Esophagus squamous epithelium (tissue), 5 donors: ENCODE measurements around the gene PTPN20. TPM values are rescaled to one million over a fixed set of nuclear protein-coding genes. Genes with fewer than 3 reads are reported as not detected.
"Not testable (repeated sequence)": the region's sequence is repeated elsewhere in the genome, so short reads cannot be mapped to it uniquely, and the experiment has no call there.

Experiments
- DNase-seq: peaks from one replicate; lab custom pipeline; 2025; lab: John Stamatoyannopoulos, UW
- H3K27ac ChIP-seq, 4 donors: fragments of 200-600 bp; sonication (generic); one replicate each; pipeline ENCODE4 v1.5.1; 2016 to 2019; ENCODE audit warnings: mild to moderate bottlenecking in 1 of 4
- H3K27me3 ChIP-seq, 4 donors: fragments of 200-600 bp; sonication (generic); 1 replicate in 3 of 4; 2 replicates in 1 of 4; pipeline versions ENCODE4 v1.5.1 to v1.6.0; 2017 to 2021; ENCODE audit warnings: antibody characterized with exemption in 1 of 4
- H3K36me3 ChIP-seq, 3 donors: fragments of 200-600 bp; sonication (generic); one replicate each; pipeline ENCODE4 v1.5.1; 2016 to 2019
- H3K4me1 ChIP-seq, 3 donors: fragments of 200-600 bp; sonication (generic); one replicate each; pipeline ENCODE4 v1.5.1; 2017 to 2019
- H3K4me3 ChIP-seq, 4 donors: fragments of 200-600 bp; sonication (generic); 1 replicate in 3 of 4; 2 replicates in 1 of 4; pipeline ENCODE4 v1.5.1; 2016 to 2019; ENCODE audit warnings: mild to moderate bottlenecking in 2 of 4, moderate library complexity in 1 of 4
- H3K9me3 ChIP-seq, 3 donors: fragments of 200-600 bp; sonication (generic); one replicate each; pipeline ENCODE4 v1.5.1; 2016 to 2019
- WGBS, 2 donors: methylation state at CpG; one replicate each; pipeline ENCODE4 v1.1.5; 2018; 5-methylcytosine and 5-hydroxymethylcytosine counted together
- intact Hi-C: fragments of 100-400 bp; cut with DNase I; formaldehyde crosslinking; loops from one replicate; pipeline ENCODE4 v1.15.0; 2022
- total RNA-seq, 4 donors: library from RNA; depleted of rRNA; stranded (reverse); fragments of >200 nt; gene quantifications; one replicate each; pipeline ENCODE4 v1.1.0, GENCODE V29; 2016
- donor health status: DM: yes; HTN: yes; CAD: no.

Gene PTPN20
- total RNA-seq, 4 donors from 2014 or later: 1.8 to 7.5 (median 5.0) TPM

GRCh38 chr10:46907185-46908117 lies 3.8 kb upstream of the PTPN20 start:
- DNase-seq, H3K27ac ChIP-seq, H3K4me1 ChIP-seq, intact Hi-C loops, H3K9me3 ChIP-seq, H3K27me3 ChIP-seq, H3K36me3 ChIP-seq, H3K4me3 ChIP-seq: not testable (repeated sequence)
- WGBS, 2 donors: 20% methylated on average over 1 of the region's 10 CpGs; no CpG with 5 or more reads in 1 of the 2 donors

GRCh38 chr10:46922498-46922897 lies 11.3 kb downstream of the PTPN20 start:
- intact Hi-C loops, H3K4me1 ChIP-seq, H3K9me3 ChIP-seq, H3K27ac ChIP-seq, H3K4me3 ChIP-seq, DNase-seq, H3K36me3 ChIP-seq, H3K27me3 ChIP-seq: not testable (repeated sequence)
- 20% methylated on average over 1 of the region's 2 CpGs; no CpG with 5 or more reads in 1 of the 2 donors for WGBS, 2 donors

- H3K36me3 ChIP-seq, H3K27ac ChIP-seq, intact Hi-C loops, H3K4me1 ChIP-seq, H3K4me3 ChIP-seq, DNase-seq, H3K9me3 ChIP-seq, H3K27me3 ChIP-seq: not testable (repeated sequence)
- no CpG with 5 or more reads among the region's 2 CpGs for WGBS, 2 donors
Observed at GRCh38 chr10:46925156-46925555, 13.9 kb downstream of the PTPN20 start.

GRCh38 chr10:46925853-46926252 lies 14.6 kb downstream of the PTPN20 start:
- H3K9me3 ChIP-seq, DNase-seq, H3K27me3 ChIP-seq, H3K36me3 ChIP-seq, intact Hi-C loops, H3K4me3 ChIP-seq, H3K27ac ChIP-seq, H3K4me1 ChIP-seq: not testable (repeated sequence)
- no CpG with 5 or more reads among the region's 2 CpGs for WGBS, 2 donors

- intact Hi-C loops, H3K36me3 ChIP-seq, H3K9me3 ChIP-seq, H3K4me3 ChIP-seq, DNase-seq, H3K4me1 ChIP-seq, H3K27ac ChIP-seq, H3K27me3 ChIP-seq: not testable (repeated sequence)
Observed at GRCh38 chr10:46928810-46929209, 17.6 kb downstream of the PTPN20 start.

- H3K27me3 ChIP-seq, H3K36me3 ChIP-seq, H3K4me3 ChIP-seq, intact Hi-C loops, DNase-seq, H3K27ac ChIP-seq, H3K9me3 ChIP-seq, H3K4me1 ChIP-seq: not testable (repeated sequence)
- 57 to 63% methylated on average over 1 of the region's 1 CpG for WGBS, 2 donors
Observed at GRCh38 chr10:46932383-46932782, 21.2 kb downstream of the PTPN20 start.

GRCh38 chr10:46941091-46941490 lies 29.9 kb downstream of the PTPN20 start:
- not testable (repeated sequence) for H3K9me3 ChIP-seq

GRCh38 chr10:46948687-46949518 lies 37.7 kb downstream of the PTPN20 start:
- DNase-seq, intact Hi-C loops: not testable (repeated sequence)
- 50% methylated on average over 1 of the region's 5 CpGs; no CpG with 5 or more reads in 1 of the 2 donors for WGBS, 2 donors

More at GRCh38 chr10:46941091-46941490, 29.9 kb downstream of the PTPN20 start:
- H3K27ac ChIP-seq, DNase-seq, H3K36me3 ChIP-seq, H3K4me1 ChIP-seq, H3K27me3 ChIP-seq, intact Hi-C loops, H3K4me3 ChIP-seq: not testable (repeated sequence)
- no CpG with 5 or more reads among the region's 1 CpG for WGBS, 2 donors

GRCh38 chr10:46952540-46952939 lies 41.3 kb downstream of the PTPN20 start:
- DNase-seq, H3K4me3 ChIP-seq, H3K36me3 ChIP-seq, intact Hi-C loops, H3K27ac ChIP-seq, H3K27me3 ChIP-seq, H3K9me3 ChIP-seq, H3K4me1 ChIP-seq: not testable (repeated sequence)
- 37 to 73% methylated on average over 2 to 3 of the region's 4 CpGs for WGBS, 2 donors

More at GRCh38 chr10:46948687-46949518, 37.7 kb downstream of the PTPN20 start:
- H3K4me1 ChIP-seq, H3K4me3 ChIP-seq, H3K36me3 ChIP-seq, H3K9me3 ChIP-seq, H3K27ac ChIP-seq, H3K27me3 ChIP-seq: not testable (repeated sequence)

- H3K4me1 ChIP-seq, intact Hi-C loops: not testable (repeated sequence)
Observed at GRCh38 chr10:46960742-46961141, 49.5 kb downstream of the PTPN20 start.

GRCh38 chr10:46963356-46963755 lies 52.1 kb downstream of the PTPN20 start:
- H3K9me3 ChIP-seq, H3K36me3 ChIP-seq, H3K27me3 ChIP-seq, H3K27ac ChIP-seq, H3K4me3 ChIP-seq, H3K4me1 ChIP-seq, intact Hi-C loops, DNase-seq: not testable (repeated sequence)
- 60% methylated on average over 1 to 2 of the region's 2 CpGs for WGBS, 2 donors

More at GRCh38 chr10:46960742-46961141, 49.5 kb downstream of the PTPN20 start:
- DNase-seq, H3K9me3 ChIP-seq, H3K27me3 ChIP-seq, H3K36me3 ChIP-seq, H3K27ac ChIP-seq, H3K4me3 ChIP-seq: not testable (repeated sequence)

- DNase-seq, H3K36me3 ChIP-seq, intact Hi-C loops, H3K27ac ChIP-seq, H3K27me3 ChIP-seq, H3K4me1 ChIP-seq, H3K4me3 ChIP-seq, H3K9me3 ChIP-seq: not testable (repeated sequence)
- no CpG with 5 or more reads among the region's 2 CpGs for WGBS, 2 donors
Observed at GRCh38 chr10:46967013-46967412, 55.8 kb downstream of the PTPN20 start.
